SK-N-MC (cell line): Measurements from ENCODE around the gene DNAJB1.

ENCODE experiments used
- EZH2 ChIP-seq: fragments of 200-600 bp; sonication (generic); IDR thresholded peaks from one replicate; pipeline ENCODE4 v1.6.1; 2017; ENCODE audit warnings: antibody characterized with exemption
- FOXP2 ChIP-seq: optimal IDR thresholded peaks from 2 replicates; pipeline ENCODE3; 2011; ENCODE audit warnings: mild to moderate bottlenecking, moderate library complexity; ENCODE audit not compliant: insufficient read depth; ENCODE audit errors: extremely low read length, control extremely low read depth
- POLR2AphosphoS5 ChIP-seq: IDR thresholded peaks from 2 replicates; pipeline ENCODE4 v1.6.1; 2012; ENCODE audit warnings: mild to moderate bottlenecking, low read depth, low read length, borderline replicate concordance

GRCh38 chr19:14566712-14567077 lies 48.5 kb upstream of the DNAJB1 start:
- TF ChIP-seq EZH2 (no peak), POLR2AphosphoS5 (no peak; the same call in 1 of the 2 replicates), FOXP2 (no peak)
